Measurements from ENCODE around the gene FNBP1L. TPM values are rescaled to one million over a fixed set of nuclear protein-coding genes. Genes with fewer than 3 reads are reported as not detected.

The FNBP1L gene
- total RNA-seq, 1 donor from 2014 or later = 29.7 TPM

- DNase-seq (ENCODE audit: low read depth) (no peak), FAIRE-seq (no peak)
- Histone ChIP-seq H3K4me3 (ENCODE audit: low read depth, low read length) (no peak overlapping the region), H3K27me3 (ENCODE audit: control insufficient read depth, insufficient read depth, low read length) (no peaks in the 10 kb centered on the region), H3K36me3 (ENCODE audit: control insufficient read depth, insufficient read depth, low read length) (peaks cover 3% of the 10 kb centered on the region)
- no peak for TF ChIP-seq CTCF (IDR thresholded peaks at IDR 0.05; ENCODE audit: insufficient read depth, low read length, severe bottlenecking)
Observed at GRCh38 chr1:93554883-93555872, 107.3 kb downstream of the FNBP1L start.

DNA sequence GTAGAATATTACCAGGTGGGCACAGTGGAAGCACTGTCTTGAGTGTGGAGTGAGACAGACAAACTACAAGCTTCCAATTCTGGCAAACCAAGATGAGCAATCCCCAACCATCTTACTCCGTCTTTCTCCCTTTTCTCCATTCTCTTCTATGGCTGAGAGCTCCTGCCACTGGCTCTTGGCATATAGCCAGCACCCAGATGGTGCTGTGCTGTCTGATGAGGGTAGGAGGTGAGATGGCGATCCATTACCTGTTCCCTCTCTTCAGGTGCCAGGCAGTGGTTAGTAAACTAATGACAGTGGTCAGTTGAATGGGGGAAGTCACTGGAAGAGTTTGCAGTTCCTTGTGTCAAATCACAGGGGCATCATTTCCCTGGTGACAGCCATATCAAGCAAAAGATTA lies 108.4 kb downstream of the FNBP1L start:
- Histone ChIP-seq H3K4me3 (ENCODE audit: low read depth, low read length) (no peak overlapping the region), H3K27me3 (ENCODE audit: control insufficient read depth, insufficient read depth, low read length) (no peaks in the 10 kb centered on the region), H3K36me3 (ENCODE audit: control insufficient read depth, insufficient read depth, low read length) (peaks cover 2% of the 10 kb centered on the region)
- DNase-seq (ENCODE audit: low read depth) (no peak), FAIRE-seq (no peak)
- no peak for TF ChIP-seq CTCF (IDR thresholded peaks at IDR 0.05; ENCODE audit: insufficient read depth, low read length, severe bottlenecking)

- no peak for FAIRE-seq
Observed at GRCh38 chr1:93559045-93559444, 111.1 kb downstream of the FNBP1L start.

GRCh38 chr1:93559695-93560094 lies 111.8 kb downstream of the FNBP1L start:
- TF ChIP-seq CTCF (IDR thresholded peaks at IDR 0.05; ENCODE audit: insufficient read depth, low read length, severe bottlenecking) = no peak
- DNase-seq (ENCODE audit: low read depth) (no peak), FAIRE-seq (no peak)
- H3K4me3 ChIP-seq (ENCODE audit: low read depth, low read length) = no peak overlapping the region
- H3K36me3 ChIP-seq (ENCODE audit: control insufficient read depth, insufficient read depth, low read length) = peaks cover 2% of the 10 kb centered on the region
- H3K27me3 ChIP-seq (ENCODE audit: control insufficient read depth, insufficient read depth, low read length) = no peaks in the 10 kb centered on the region

More at GRCh38 chr1:93559045-93559444, 111.1 kb downstream of the FNBP1L start:
- Histone ChIP-seq H3K36me3 (ENCODE audit: control insufficient read depth, insufficient read depth, low read length) (peaks cover 2% of the 10 kb centered on the region), H3K27me3 (ENCODE audit: control insufficient read depth, insufficient read depth, low read length) (no peaks in the 10 kb centered on the region), H3K4me3 (ENCODE audit: low read depth, low read length) (no peak overlapping the region)
- TF ChIP-seq CTCF (IDR thresholded peaks at IDR 0.05; ENCODE audit: insufficient read depth, low read length, severe bottlenecking) = no peak
- DNase-seq (ENCODE audit: low read depth) = no peak

DNA sequence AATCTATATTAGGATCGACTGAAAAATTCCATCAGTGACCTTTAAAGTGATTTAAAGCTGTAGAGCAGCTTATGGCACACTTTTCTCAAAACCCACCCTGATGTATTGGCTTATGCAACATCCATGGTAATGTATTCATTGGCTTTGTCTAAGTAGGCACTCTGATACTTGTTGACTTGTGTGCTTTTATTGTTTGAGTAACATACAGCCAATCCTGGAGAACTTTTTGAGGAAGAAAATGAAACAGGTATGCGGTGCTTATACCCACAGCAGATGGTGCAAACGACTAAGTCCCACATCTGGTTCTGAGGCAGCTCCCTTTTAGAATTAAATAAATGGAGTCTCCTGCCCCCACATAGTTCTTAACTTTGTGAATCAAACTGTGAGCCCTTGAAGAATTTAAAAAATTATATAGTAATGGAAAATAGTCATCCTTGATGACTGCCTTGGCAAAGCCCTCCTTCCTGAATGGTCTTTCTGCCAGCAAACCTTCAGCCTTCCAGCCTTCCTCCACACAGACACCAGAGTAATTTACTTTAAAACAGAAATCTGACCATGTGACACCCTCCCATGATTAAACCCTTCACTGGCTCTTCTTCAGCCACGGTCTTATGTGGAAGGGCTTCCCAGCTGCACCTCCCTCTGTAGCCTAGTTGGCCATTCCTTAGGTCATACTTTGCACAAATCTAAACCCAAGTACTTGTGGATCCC lies 117.7 kb downstream of the FNBP1L start:
- Histone ChIP-seq H3K36me3 (ENCODE audit: control insufficient read depth, insufficient read depth, low read length) (peaks cover 15% of the 10 kb centered on the region), H3K4me3 (ENCODE audit: low read depth, low read length) (no peak overlapping the region), H3K27me3 (ENCODE audit: control insufficient read depth, insufficient read depth, low read length) (no peaks in the 10 kb centered on the region)
- no peak for DNase-seq (ENCODE audit: low read depth)
- no peak for FAIRE-seq
- TF ChIP-seq CTCF (IDR thresholded peaks at IDR 0.05; ENCODE audit: insufficient read depth, low read length, severe bottlenecking) = no peak
